Measurements from ENCODE around the gene GPR158. TPM values are rescaled to one million over a fixed set of nuclear protein-coding genes. Genes with fewer than 3 reads are reported as not detected.

The GPR158 gene
- total RNA-seq, 1 experiment from 2014 or later = not detected

DNA sequence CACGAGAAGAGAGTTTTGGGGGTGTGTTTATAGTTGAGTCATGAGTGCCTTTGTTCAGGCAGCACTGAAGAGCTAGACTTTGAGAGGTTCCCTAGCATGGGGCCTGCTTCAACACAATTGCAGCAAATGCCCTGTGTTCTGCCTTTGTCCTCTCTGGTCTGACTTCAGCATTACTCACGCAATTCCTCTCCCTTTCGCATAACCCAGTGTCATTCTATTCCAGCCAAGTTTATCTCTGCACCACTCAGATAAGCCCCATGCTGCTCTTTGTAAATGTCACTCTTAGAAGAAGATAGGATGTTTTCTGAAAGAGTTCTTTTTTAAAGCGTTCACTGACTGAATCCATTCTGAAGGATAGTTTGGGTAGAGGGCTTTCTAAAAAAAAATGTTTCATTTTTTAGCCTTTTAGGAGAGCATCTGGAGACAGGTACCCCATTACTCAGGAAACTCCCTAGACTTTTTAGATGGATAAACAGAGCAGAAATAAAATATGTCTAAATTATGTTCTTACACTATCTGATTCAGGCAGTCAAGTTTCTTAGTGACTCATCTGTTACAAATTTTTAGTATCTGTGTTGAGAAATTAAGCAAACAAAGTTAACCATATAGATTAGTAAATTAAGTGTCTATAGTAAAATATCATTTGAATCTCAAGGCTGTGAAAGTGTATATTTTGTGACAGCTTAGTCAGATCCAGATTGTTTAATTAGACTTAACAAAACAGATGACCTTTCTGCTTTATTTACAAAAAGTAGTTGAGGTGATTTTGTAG is 318.5 kb downstream of the GPR158 start:
- Histone ChIP-seq H3K27me3 (ENCODE audit: low read length) (peaks cover 16% of the 10 kb centered on the region), H3K4me3 (ENCODE audit: low read length) (no peak overlapping the region), H3K9me2 (replicated peaks; ENCODE audit: low read length) (no peaks in the 10 kb centered on the region), H4K20me1 (ENCODE audit: low read length) (no peaks in the 10 kb centered on the region), H3K27ac (ENCODE audit: low read length) (peak overlapping the region; percentile 91), H3K9me3 (ENCODE audit: low read length) (no peaks in the 10 kb centered on the region), H3K4me1 (ENCODE audit: insufficient read depth, low read length) (peaks cover 10% of the 10 kb centered on the region), H3K79me2 (ENCODE audit: low read length) (no peaks in the 10 kb centered on the region), H3K9ac (ENCODE audit: low read length) (peak overlapping the region; percentile 31; the same call in 1 of the 2 replicates), H3F3A (ENCODE audit: low read length, unreplicated experiment) (peaks cover 6% of the 10 kb centered on the region), H2AFZ (ENCODE audit: low read length) (no peak overlapping the region), H3K4me2 (ENCODE audit: low read length) (peak overlapping the region; percentile 63), H3K36me3 (ENCODE audit: low read depth, low read length) (no peaks in the 10 kb centered on the region)
- intact Hi-C loops (cut with micrococcal nuclease) = no loop called here
- TF ChIP-seq EZH2 (IDR thresholded peaks at IDR 0.05; ENCODE audit: low read length, unreplicated experiment) = no peak
- TF ChIP-seq, protein P1, sequence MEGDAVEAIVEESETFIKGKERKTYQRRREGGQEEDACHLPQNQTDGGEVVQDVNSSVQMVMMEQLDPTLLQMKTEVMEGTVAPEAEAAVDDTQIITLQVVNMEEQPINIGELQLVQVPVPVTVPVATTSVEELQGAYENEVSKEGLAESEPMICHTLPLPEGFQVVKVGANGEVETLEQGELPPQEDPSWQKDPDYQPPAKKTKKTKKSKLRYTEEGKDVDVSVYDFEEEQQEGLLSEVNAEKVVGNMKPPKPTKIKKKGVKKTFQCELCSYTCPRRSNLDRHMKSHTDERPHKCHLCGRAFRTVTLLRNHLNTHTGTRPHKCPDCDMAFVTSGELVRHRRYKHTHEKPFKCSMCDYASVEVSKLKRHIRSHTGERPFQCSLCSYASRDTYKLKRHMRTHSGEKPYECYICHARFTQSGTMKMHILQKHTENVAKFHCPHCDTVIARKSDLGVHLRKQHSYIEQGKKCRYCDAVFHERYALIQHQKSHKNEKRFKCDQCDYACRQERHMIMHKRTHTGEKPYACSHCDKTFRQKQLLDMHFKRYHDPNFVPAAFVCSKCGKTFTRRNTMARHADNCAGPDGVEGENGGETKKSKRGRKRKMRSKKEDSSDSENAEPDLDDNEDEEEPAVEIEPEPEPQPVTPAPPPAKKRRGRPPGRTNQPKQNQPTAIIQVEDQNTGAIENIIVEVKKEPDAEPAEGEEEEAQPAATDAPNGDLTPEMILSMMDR (conservative IDR thresholded peaks at IDR 0.05; ENCODE audit: low read depth, low read length) = no peak
- no peak for TF ChIP-seq EZH2phosphoT487 (IDR thresholded peaks at IDR 0.05; ENCODE audit: borderline replicate concordance, low read length)
- peak; percentile 62 for DNase-seq
- ATAC-seq = peak; percentile 58
- ChIA-PET POLR2A (ENCODE audit: unreplicated experiment) (no interaction called here), CTCF (no interaction called here)
- no TSS peak for BruUV-seq (replicated peaks)

GRCh38 chr10:25497246-25497645 is 322.4 kb downstream of the GPR158 start:
- CTCF ChIA-PET = no interaction called here
- H2AFZ ChIP-seq (ENCODE audit: low read length) = no peak overlapping the region
- H3K36me3 ChIP-seq (ENCODE audit: low read depth, low read length) = no peaks in the 10 kb centered on the region
- H3K9me2 ChIP-seq (replicated peaks; ENCODE audit: low read length) = no peaks in the 10 kb centered on the region
- H3F3A ChIP-seq (ENCODE audit: low read length, unreplicated experiment) = peaks cover 6% of the 10 kb centered on the region
- H3K9me3 ChIP-seq (ENCODE audit: low read length) = no peaks in the 10 kb centered on the region
- no peaks in the 10 kb centered on the region for H3K79me2 ChIP-seq (ENCODE audit: low read length)
- H3K27me3 ChIP-seq (ENCODE audit: low read length) = peaks cover 34% of the 10 kb centered on the region
- POLR2A ChIA-PET (ENCODE audit: unreplicated experiment) = no interaction called here
- BruUV-seq (replicated peaks) = no TSS peak
- DNase-seq (no peak), ATAC-seq (no peak)
- H3K4me1 ChIP-seq (ENCODE audit: insufficient read depth, low read length) = peaks cover 10% of the 10 kb centered on the region
- intact Hi-C loops (cut with micrococcal nuclease) = no loop called here
- no peak overlapping the region for H3K27ac ChIP-seq (ENCODE audit: low read length)
- no peak overlapping the region for H3K9ac ChIP-seq (ENCODE audit: low read length)
- H4K20me1 ChIP-seq (ENCODE audit: low read length) = no peaks in the 10 kb centered on the region
- H3K4me2 ChIP-seq (ENCODE audit: low read length) = no peak overlapping the region
- no peak overlapping the region for H3K4me3 ChIP-seq (ENCODE audit: low read length)
- TF ChIP-seq EZH2 (IDR thresholded peaks at IDR 0.05; ENCODE audit: low read length, unreplicated experiment) (no peak), EZH2phosphoT487 (IDR thresholded peaks at IDR 0.05; ENCODE audit: borderline replicate concordance, low read length) (no peak)
- TF ChIP-seq, protein P1 (conservative IDR thresholded peaks at IDR 0.05; ENCODE audit: low read depth, low read length) = no peak

DNA sequence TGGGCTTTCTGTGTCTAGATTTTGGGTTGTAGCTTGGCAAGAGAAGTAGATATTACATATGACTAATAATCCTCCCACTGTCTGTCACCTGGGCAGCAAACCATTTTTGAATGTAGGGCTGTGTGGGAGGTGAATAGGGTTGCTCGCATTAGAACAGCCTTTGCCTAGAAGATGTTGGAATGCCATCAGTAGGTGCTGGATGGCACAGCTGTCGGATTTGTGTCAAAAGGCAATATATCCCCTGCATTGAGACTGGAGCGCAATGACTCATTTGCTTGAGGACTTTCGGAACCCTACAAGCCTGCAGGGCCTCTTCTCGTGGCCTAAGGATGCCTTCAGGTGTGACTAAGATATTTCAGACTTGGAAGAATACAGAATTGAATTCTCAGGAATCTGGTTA is 323.8 kb downstream of the GPR158 start:
- H3K4me2 ChIP-seq (ENCODE audit: low read length) = no peak overlapping the region
- H3K9me3 ChIP-seq (ENCODE audit: low read length) = no peaks in the 10 kb centered on the region
- no peak overlapping the region for H3K9ac ChIP-seq (ENCODE audit: low read length)
- H3K4me1 ChIP-seq (ENCODE audit: insufficient read depth, low read length) = peaks cover 5% of the 10 kb centered on the region
- no peaks in the 10 kb centered on the region for H3K36me3 ChIP-seq (ENCODE audit: low read depth, low read length)
- DNase-seq (no peak), ATAC-seq (no peak)
- H3K9me2 ChIP-seq (replicated peaks; ENCODE audit: low read length) = no peaks in the 10 kb centered on the region
- H4K20me1 ChIP-seq (ENCODE audit: low read length) = no peaks in the 10 kb centered on the region
- H3K4me3 ChIP-seq (ENCODE audit: low read length) = no peak overlapping the region
- no peaks in the 10 kb centered on the region for H3K79me2 ChIP-seq (ENCODE audit: low read length)
- peaks cover under 1% of the 10 kb centered on the region for H3F3A ChIP-seq (ENCODE audit: low read length, unreplicated experiment)
- no TSS peak for BruUV-seq (replicated peaks)
- intact Hi-C loops (cut with micrococcal nuclease) = no loop called here
- H3K27me3 ChIP-seq (ENCODE audit: low read length) = peaks cover 34% of the 10 kb centered on the region
- H3K27ac ChIP-seq (ENCODE audit: low read length) = no peak overlapping the region
- H2AFZ ChIP-seq (ENCODE audit: low read length) = no peak overlapping the region
- TF ChIP-seq EZH2 (IDR thresholded peaks at IDR 0.05; ENCODE audit: low read length, unreplicated experiment) (no peak), EZH2phosphoT487 (IDR thresholded peaks at IDR 0.05; ENCODE audit: borderline replicate concordance, low read length) (no peak)
- TF ChIP-seq, protein P1 (conservative IDR thresholded peaks at IDR 0.05; ENCODE audit: low read depth, low read length) = no peak
- CTCF ChIA-PET = no interaction called here
- POLR2A ChIA-PET (ENCODE audit: unreplicated experiment) = no interaction called here

Data from PC-3 (cell line).